Mucosa of descending colon (tissue), 3 donors: ENCODE results near the gene RIPOR3. TPM values are rescaled to one million over a fixed set of nuclear protein-coding genes. Genes with fewer than 3 reads are reported as not detected.

Experiments used
- ATAC-seq: fragments of 200-7000 bp; cut with Tn5 transposase; one replicate; pipeline ENCODE4 v1.9.1; 2020; ENCODE audit warnings: mild to moderate bottlenecking, moderate library complexity
- DNase-seq, 3 donors: peaks; one replicate each; pipeline ENCODE4 v3.0.0-alpha.2; 2020
- H3K36me3 ChIP-seq: fragments of 200-600 bp; one replicate; pipeline ENCODE4 v1.8.0; 2021; ENCODE audit warnings: low read depth, mild to moderate bottlenecking
- H3K4me1 ChIP-seq: fragments of 200-600 bp; one replicate; pipeline ENCODE4 v1.8.0; 2021; ENCODE audit warnings: low read depth, mild to moderate bottlenecking
- H3K4me3 ChIP-seq: fragments of 200-600 bp; one replicate; pipeline ENCODE4 v1.8.0; 2021; ENCODE audit warnings: mild to moderate bottlenecking
- H3K9me3 ChIP-seq: fragments of 200-600 bp; one replicate; pipeline ENCODE4 v1.8.0; 2021; ENCODE audit warnings: mild to moderate bottlenecking
- CTCF ChIP-seq: fragments of 200-600 bp; IDR thresholded peaks from one replicate; pipeline ENCODE4 v1.8.0; 2022; ENCODE audit warnings: antibody characterized with exemption, mild to moderate bottlenecking
- intact Hi-C, 2 donors: fragments of 100-400 bp; cut with DNase I in 1 of 2; cut with micrococcal nuclease in 1 of 2; formaldehyde crosslinking; loops; one replicate each; pipeline versions ENCODE4 v1.11.0 to v1.11.1; 2022; cut with DNase I, micrococcal nuclease
- total RNA-seq, 3 donors: library from RNA; stranded (reverse); fragmentation: NEBNext Ultra II Directional in 2 of 3; extraction: Animal tissue kit (Norgen Biotek cat#: 25700) in 2 of 3; gene quantifications; one replicate each; pipeline versions ENCODE4 v1.2.1 to v1.2.4, GENCODE V29; 2021 to 2023
- donor health status: DM: no; HTN: no; CAD: no; lungs with moderate emphysema.
- donor health status: DM: no; HTN: no; CAD: no.
- donor health status: DM: no; HTN: yes; CAD: no.

The RIPOR3 gene
- total RNA-seq, 3 donors from 2014 or later = 2.2 to 13.4 (median 5.8) TPM

GRCh38 chr20:50565383-50565782 lies 126.0 kb downstream of the RIPOR3 start:
- H3K9me3 ChIP-seq = no peaks in the 10 kb centered on the region
- TF ChIP-seq CTCF = no peak
- H3K4me1 ChIP-seq = no peaks in the 10 kb centered on the region
- no peak for DNase-seq
- intact Hi-C loops = no loop called here
- no peak for ATAC-seq
- H3K36me3 ChIP-seq = peaks cover 9% of the 10 kb centered on the region
- H3K4me3 ChIP-seq = no peak overlapping the region

GRCh38 chr20:50563133-50563944 lies 128.0 kb downstream of the RIPOR3 start:
- intact Hi-C loops = no loop called here
- H3K4me1 ChIP-seq = no peaks in the 10 kb centered on the region
- ATAC-seq = no peak
- H3K4me3 ChIP-seq = no peak overlapping the region
- H3K9me3 ChIP-seq = no peaks in the 10 kb centered on the region
- no peak for DNase-seq
- H3K36me3 ChIP-seq = peaks cover 9% of the 10 kb centered on the region
- no peak for TF ChIP-seq CTCF

GRCh38 chr20:50562262-50562701 lies 129.1 kb downstream of the RIPOR3 start:
- peaks cover 6% of the 10 kb centered on the region for H3K36me3 ChIP-seq
- DNase-seq (no peak), ATAC-seq (no peak)

GRCh38 chr20:50561379-50562078 lies 129.8 kb downstream of the RIPOR3 start:
- peaks cover 6% of the 10 kb centered on the region for H3K36me3 ChIP-seq
- peak; percentile 70 for ATAC-seq
- DNase-seq = no peak
- no peaks in the 10 kb centered on the region for H3K9me3 ChIP-seq
- no peak overlapping the region for H3K4me3 ChIP-seq
- H3K4me1 ChIP-seq = no peaks in the 10 kb centered on the region
- intact Hi-C loops = no loop called here
- TF ChIP-seq CTCF = no peak

More at GRCh38 chr20:50562262-50562701, 129.1 kb downstream of the RIPOR3 start:
- intact Hi-C loops = no loop called here
- no peak for TF ChIP-seq CTCF
- H3K4me1 ChIP-seq = no peaks in the 10 kb centered on the region
- no peak overlapping the region for H3K4me3 ChIP-seq
- no peaks in the 10 kb centered on the region for H3K9me3 ChIP-seq

GRCh38 chr20:50560867-50561266 lies 130.5 kb downstream of the RIPOR3 start:
- ATAC-seq (no peak), DNase-seq (no peak)
- H3K4me3 ChIP-seq = no peak overlapping the region
- TF ChIP-seq CTCF = no peak
- intact Hi-C loops = no loop called here
- peaks cover 6% of the 10 kb centered on the region for H3K36me3 ChIP-seq
- H3K4me1 ChIP-seq = no peaks in the 10 kb centered on the region
- H3K9me3 ChIP-seq = no peaks in the 10 kb centered on the region
